SK-N-SH treated with all-trans-retinoic acid at 6 μM for 48 hours (cell line): ENCODE measurements around the gene WNT9B.

Experiments used
- ATAC-seq: fragments of 200-7000 bp; cut with Tn5 transposase; 3 replicates; pipeline ENCODE4 v1.9.1; 2020; ENCODE audit warnings: mild to moderate bottlenecking, moderate library complexity
- ARNTL ChIP-seq: fragments of 450-650 bp; formaldehyde crosslinking; IDR thresholded peaks from 2 replicates; pipeline ENCODE4 v1.5.0; 2020; ENCODE audit warnings: low read depth, mild to moderate bottlenecking, moderate library complexity, borderline replicate concordance
- BACH2 ChIP-seq: fragments of 250-450 bp; sonication (Bioruptor Pico); IDR thresholded peaks from 2 replicates; pipeline ENCODE4 v1.9.0; 2021; ENCODE audit warnings: mild to moderate bottlenecking, borderline replicate concordance
- CREB5 ChIP-seq: fragments of 250-450 bp; sonication (Bioruptor Pico); IDR thresholded peaks from 2 replicates; pipeline ENCODE4 v1.5.1; 2020; ENCODE audit warnings: low read depth, mild to moderate bottlenecking, moderate library complexity
- CSDC2 ChIP-seq: fragments of 250-450 bp; sonication (Bioruptor Pico); IDR thresholded peaks from 2 replicates; pipeline ENCODE4 v1.5.0; 2020; ENCODE audit warnings: mild to moderate bottlenecking, moderate library complexity
- CSRNP3 ChIP-seq: fragments of 250-450 bp; sonication (Bioruptor Pico); IDR thresholded peaks from 2 replicates; pipeline ENCODE4 v1.5.1; 2021; ENCODE audit warnings: mild to moderate bottlenecking, moderate library complexity
- ESRRG ChIP-seq: fragments of 250-450 bp; sonication (Bioruptor Pico); IDR thresholded peaks from 2 replicates; pipeline ENCODE4 v1.6.1; 2021; ENCODE audit warnings: mild to moderate bottlenecking
- GLIS3 ChIP-seq: fragments of 250-450 bp; sonication (Bioruptor Pico); IDR thresholded peaks from 2 replicates; pipeline ENCODE4 v1.5.0; 2020; ENCODE audit warnings: mild to moderate bottlenecking, moderate library complexity
- ISL1 ChIP-seq: fragments of 250-450 bp; sonication (Bioruptor Pico); IDR thresholded peaks from 2 replicates; pipeline ENCODE4 v2.1.2; 2022; ENCODE audit warnings: mild to moderate bottlenecking, moderate library complexity
- OSR1 ChIP-seq: fragments of 250-450 bp; sonication (Bioruptor Pico); IDR thresholded peaks from 2 replicates; pipeline ENCODE4 v1.8.0; 2022; ENCODE audit warnings: moderate library complexity, mild to moderate bottlenecking, inconsistent platforms
- PATZ1 ChIP-seq: fragments of 250-450 bp; sonication (Bioruptor Pico); IDR thresholded peaks from 2 replicates; pipeline ENCODE4 v1.8.0; 2020; ENCODE audit warnings: mild to moderate bottlenecking, moderate library complexity, borderline replicate concordance
- PPARA ChIP-seq: fragments of 250-450 bp; sonication (Bioruptor Pico); IDR thresholded peaks from 2 replicates; pipeline ENCODE4 v1.5.0; 2020; ENCODE audit warnings: mild to moderate bottlenecking, borderline replicate concordance
- RARB ChIP-seq: fragments of 250-450 bp; sonication (Bioruptor Pico); IDR thresholded peaks from 2 replicates; pipeline ENCODE4 v1.8.0; 2021; ENCODE audit warnings: mild to moderate bottlenecking, moderate library complexity
- TCF4 ChIP-seq: fragments of 250-450 bp; sonication (Bioruptor Pico); IDR thresholded peaks from 2 replicates; pipeline ENCODE4 v1.8.0; 2021; ENCODE audit warnings: mild to moderate bottlenecking, moderate library complexity, borderline replicate concordance
- TOX ChIP-seq: fragments of 250-450 bp; sonication (Bioruptor Pico); IDR thresholded peaks from 2 replicates; pipeline ENCODE4 v1.8.0; 2021; ENCODE audit warnings: mild to moderate bottlenecking, moderate library complexity, borderline replicate concordance
- ZC3H10 ChIP-seq: fragments of 250-450 bp; sonication (Bioruptor Pico); IDR thresholded peaks from 2 replicates; pipeline ENCODE4 v1.5.1; 2021; ENCODE audit warnings: mild to moderate bottlenecking, moderate library complexity
- ZFP3 ChIP-seq: fragments of 250-450 bp; sonication (Bioruptor Pico); IDR thresholded peaks from 2 replicates; pipeline ENCODE4 v1.5.0; 2020; ENCODE audit warnings: mild to moderate bottlenecking, moderate library complexity
- ZNF565 ChIP-seq: fragments of 450-650 bp; formaldehyde crosslinking; conservative IDR thresholded peaks from 2 replicates; pipeline ENCODE4 v1.5.0; 2020; ENCODE audit warnings: low read depth, mild to moderate bottlenecking, moderate library complexity
- ZNF70 ChIP-seq: fragments of 450-650 bp; formaldehyde crosslinking; IDR thresholded peaks from 2 replicates; pipeline ENCODE4 v1.5.0; 2020; ENCODE audit warnings: mild to moderate bottlenecking, moderate library complexity
- ZNF8 ChIP-seq: fragments of 450-650 bp; formaldehyde crosslinking; IDR thresholded peaks from 2 replicates; pipeline ENCODE4 v1.5.0; 2020; ENCODE audit warnings: mild to moderate bottlenecking, moderate library complexity
- TF ChIP-seq, protein P1 (sequence below): fragments of 250-450 bp; sonication (Bioruptor Pico); IDR thresholded peaks from 2 replicates; pipeline ENCODE4 v1.5.0; 2020; ENCODE audit warnings: mild to moderate bottlenecking, moderate library complexity
- TF ChIP-seq, protein P2 (sequence below): fragments of 250-450 bp; sonication (Bioruptor Pico); IDR thresholded peaks from 2 replicates; pipeline ENCODE4 v1.8.0; 2021; ENCODE audit warnings: low read depth, mild to moderate bottlenecking, moderate library complexity, borderline replicate concordance

WNT9B gene

GRCh38 chr17:46869296-46869695, 17.9 kb downstream of the WNT9B start:
- TF ChIP-seq ISL1 (CRISPR knock-in tag) (no peak), CSRNP3 (no peak), GLIS3 (CRISPR knock-in tag) (no peak), ZNF70 (no peak), ARNTL (CRISPR knock-in tag) (no peak), ZNF8 (CRISPR knock-in tag) (no peak), CSDC2 (CRISPR knock-in tag) (no peak), ESRRG (no peak), BACH2 (no peak), CREB5 (CRISPR knock-in tag) (no peak), TCF4 (CRISPR knock-in tag) (no peak), RARB (CRISPR knock-in tag) (no peak), PATZ1 (CRISPR knock-in tag) (no peak), OSR1 (CRISPR knock-in tag) (no peak), ZC3H10 (CRISPR knock-in tag) (no peak), PPARA (CRISPR knock-in tag) (no peak), ZFP3 (CRISPR knock-in tag) (no peak), TOX (CRISPR knock-in tag) (no peak)
- TF ChIP-seq, protein P1, sequence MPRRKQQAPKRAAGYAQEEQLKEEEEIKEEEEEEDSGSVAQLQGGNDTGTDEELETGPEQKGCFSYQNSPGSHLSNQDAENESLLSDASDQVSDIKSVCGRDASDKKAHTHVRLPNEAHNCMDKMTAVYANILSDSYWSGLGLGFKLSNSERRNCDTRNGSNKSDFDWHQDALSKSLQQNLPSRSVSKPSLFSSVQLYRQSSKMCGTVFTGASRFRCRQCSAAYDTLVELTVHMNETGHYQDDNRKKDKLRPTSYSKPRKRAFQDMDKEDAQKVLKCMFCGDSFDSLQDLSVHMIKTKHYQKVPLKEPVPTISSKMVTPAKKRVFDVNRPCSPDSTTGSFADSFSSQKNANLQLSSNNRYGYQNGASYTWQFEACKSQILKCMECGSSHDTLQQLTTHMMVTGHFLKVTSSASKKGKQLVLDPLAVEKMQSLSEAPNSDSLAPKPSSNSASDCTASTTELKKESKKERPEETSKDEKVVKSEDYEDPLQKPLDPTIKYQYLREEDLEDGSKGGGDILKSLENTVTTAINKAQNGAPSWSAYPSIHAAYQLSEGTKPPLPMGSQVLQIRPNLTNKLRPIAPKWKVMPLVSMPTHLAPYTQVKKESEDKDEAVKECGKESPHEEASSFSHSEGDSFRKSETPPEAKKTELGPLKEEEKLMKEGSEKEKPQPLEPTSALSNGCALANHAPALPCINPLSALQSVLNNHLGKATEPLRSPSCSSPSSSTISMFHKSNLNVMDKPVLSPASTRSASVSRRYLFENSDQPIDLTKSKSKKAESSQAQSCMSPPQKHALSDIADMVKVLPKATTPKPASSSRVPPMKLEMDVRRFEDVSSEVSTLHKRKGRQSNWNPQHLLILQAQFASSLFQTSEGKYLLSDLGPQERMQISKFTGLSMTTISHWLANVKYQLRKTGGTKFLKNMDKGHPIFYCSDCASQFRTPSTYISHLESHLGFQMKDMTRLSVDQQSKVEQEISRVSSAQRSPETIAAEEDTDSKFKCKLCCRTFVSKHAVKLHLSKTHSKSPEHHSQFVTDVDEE: no peak
- TF ChIP-seq, protein P2, sequence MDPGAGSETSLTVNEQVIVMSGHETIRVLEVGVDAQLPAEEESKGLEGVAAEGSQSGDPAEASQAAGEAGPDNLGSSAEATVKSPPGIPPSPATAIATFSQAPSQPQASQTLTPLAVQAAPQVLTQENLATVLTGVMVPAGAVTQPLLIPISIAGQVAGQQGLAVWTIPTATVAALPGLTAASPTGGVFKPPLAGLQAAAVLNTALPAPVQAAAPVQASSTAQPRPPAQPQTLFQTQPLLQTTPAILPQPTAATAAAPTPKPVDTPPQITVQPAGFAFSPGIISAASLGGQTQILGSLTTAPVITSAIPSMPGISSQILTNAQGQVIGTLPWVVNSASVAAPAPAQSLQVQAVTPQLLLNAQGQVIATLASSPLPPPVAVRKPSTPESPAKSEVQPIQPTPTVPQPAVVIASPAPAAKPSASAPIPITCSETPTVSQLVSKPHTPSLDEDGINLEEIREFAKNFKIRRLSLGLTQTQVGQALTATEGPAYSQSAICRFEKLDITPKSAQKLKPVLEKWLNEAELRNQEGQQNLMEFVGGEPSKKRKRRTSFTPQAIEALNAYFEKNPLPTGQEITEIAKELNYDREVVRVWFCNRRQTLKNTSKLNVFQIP (CRISPR knock-in tag): no peak

GRCh38 chr17:46869975-46870803, 18.8 kb downstream of the WNT9B start:
- no peak for ATAC-seq
- TF ChIP-seq ZNF8 (CRISPR knock-in tag): no peak
- TF ChIP-seq ESRRG: no peak
- TF ChIP-seq GLIS3 (CRISPR knock-in tag): no peak
- TF ChIP-seq RARB (CRISPR knock-in tag): no peak
- no peak for TF ChIP-seq TCF4 (CRISPR knock-in tag)
- no peak for TF ChIP-seq CREB5 (CRISPR knock-in tag)
- TF ChIP-seq ZNF565 (CRISPR knock-in tag): no peak
- no peak for TF ChIP-seq OSR1 (CRISPR knock-in tag)
- TF ChIP-seq ZFP3 (CRISPR knock-in tag): no peak
- no peak for TF ChIP-seq ZC3H10 (CRISPR knock-in tag)
- TF ChIP-seq BACH2: no peak
- TF ChIP-seq PATZ1 (CRISPR knock-in tag): no peak
- no peak for TF ChIP-seq CSDC2 (CRISPR knock-in tag)
- TF ChIP-seq, all 23 proteins: peak for 0

More at GRCh38 chr17:46869296-46869695, 17.9 kb downstream of the WNT9B start:
- ATAC-seq: peak; percentile 31
